Brain microvascular endothelial cell (primary cell): ENCODE measurements around the gene ZNF408.

ENCODE experiments used
- DNase-seq: peaks from one replicate; pipeline ENCODE4 v3.0.0-alpha.2; 2020
- H3K27ac ChIP-seq: fragments of 250-450 bp; sonication (Bioruptor Pico); 2 replicates; pipeline ENCODE4 v1.5.1; 2020; ENCODE audit warnings: mild to moderate bottlenecking, moderate library complexity
- H3K27me3 ChIP-seq: fragments of 250-450 bp; sonication (Bioruptor Pico); replicated peaks from 2 replicates; pipeline ENCODE4 v1.5.1; 2020; ENCODE audit warnings: mild to moderate bottlenecking
- H3K36me3 ChIP-seq: fragments of 250-450 bp; sonication (Bioruptor Pico); replicated peaks from 2 replicates; pipeline ENCODE4 v1.5.1; 2020; ENCODE audit warnings: mild to moderate bottlenecking
- H3K4me3 ChIP-seq: 2 replicates; pipeline ENCODE4 v1.5.1; 2011; ENCODE audit warnings: low read depth, mild to moderate bottlenecking, control low read depth, low read length, moderate library complexity
- in situ Hi-C: cut with HindIII; loops from 2 replicates; pipeline ENCODE4 v1.10.0; 2017; ENCODE audit warnings: low sequenced_read_pairs, low pct_ligation_motif_present
- TF ChIP-seq, protein P1 (sequence below): IDR thresholded peaks from 2 replicates; pipeline ENCODE4 v1.5.1; 2011; ENCODE audit warnings: low read depth, mild to moderate bottlenecking, moderate library complexity, low read length, control low read depth, inconsistent platforms; ENCODE audit errors: missing control alignments

ZNF408 gene

GRCh38 chr11:46690702-46691101 lies 10.1 kb upstream of the ZNF408 start:
- Histone ChIP-seq H3K36me3 (peaks cover 51% of the 10 kb centered on the region), H3K4me3 (no peak overlapping the region), H3K27me3 (no peaks in the 10 kb centered on the region), H3K27ac (no peak overlapping the region)
- in situ Hi-C loops, result no loop called here
- no peak for DNase-seq
- TF ChIP-seq, protein P1, sequence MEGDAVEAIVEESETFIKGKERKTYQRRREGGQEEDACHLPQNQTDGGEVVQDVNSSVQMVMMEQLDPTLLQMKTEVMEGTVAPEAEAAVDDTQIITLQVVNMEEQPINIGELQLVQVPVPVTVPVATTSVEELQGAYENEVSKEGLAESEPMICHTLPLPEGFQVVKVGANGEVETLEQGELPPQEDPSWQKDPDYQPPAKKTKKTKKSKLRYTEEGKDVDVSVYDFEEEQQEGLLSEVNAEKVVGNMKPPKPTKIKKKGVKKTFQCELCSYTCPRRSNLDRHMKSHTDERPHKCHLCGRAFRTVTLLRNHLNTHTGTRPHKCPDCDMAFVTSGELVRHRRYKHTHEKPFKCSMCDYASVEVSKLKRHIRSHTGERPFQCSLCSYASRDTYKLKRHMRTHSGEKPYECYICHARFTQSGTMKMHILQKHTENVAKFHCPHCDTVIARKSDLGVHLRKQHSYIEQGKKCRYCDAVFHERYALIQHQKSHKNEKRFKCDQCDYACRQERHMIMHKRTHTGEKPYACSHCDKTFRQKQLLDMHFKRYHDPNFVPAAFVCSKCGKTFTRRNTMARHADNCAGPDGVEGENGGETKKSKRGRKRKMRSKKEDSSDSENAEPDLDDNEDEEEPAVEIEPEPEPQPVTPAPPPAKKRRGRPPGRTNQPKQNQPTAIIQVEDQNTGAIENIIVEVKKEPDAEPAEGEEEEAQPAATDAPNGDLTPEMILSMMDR, result no peak

DNA sequence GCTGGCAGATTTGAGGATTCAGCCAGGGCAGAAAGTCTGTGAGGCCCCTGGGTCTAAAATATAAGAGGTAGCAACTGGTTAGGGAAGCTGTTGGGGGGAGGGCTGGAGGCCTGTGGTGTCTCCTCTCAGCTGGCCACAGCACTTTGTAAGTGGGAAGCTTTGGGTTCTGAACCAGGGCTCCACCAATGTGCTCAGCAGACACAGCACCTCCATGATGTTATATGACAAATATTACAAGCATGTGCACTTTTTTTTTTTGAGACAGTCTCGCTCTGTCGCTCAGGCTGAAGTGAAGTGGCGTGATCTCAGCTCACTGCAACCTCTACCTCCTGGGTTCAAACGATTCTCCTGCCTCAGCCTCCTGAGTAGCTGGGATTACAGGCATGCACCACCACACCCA lies 8.4 kb upstream of the ZNF408 start:
- TF ChIP-seq, protein P1, result no peak
- no peak overlapping the region for H3K4me3 ChIP-seq
- in situ Hi-C loops, result no loop called here
- no peak overlapping the region for H3K27ac ChIP-seq
- peaks cover 43% of the 10 kb centered on the region for H3K36me3 ChIP-seq
- H3K27me3 ChIP-seq, result no peaks in the 10 kb centered on the region
- no peak for DNase-seq

- no peak for DNase-seq
- Histone ChIP-seq H3K27ac (peak overlapping the region; percentile 17), H3K36me3 (peaks cover 35% of the 10 kb centered on the region), H3K27me3 (no peaks in the 10 kb centered on the region), H3K4me3 (no peak overlapping the region)
- in situ Hi-C loops, result no loop called here
- TF ChIP-seq, protein P1, result no peak
Measured at GRCh38 chr11:46693597-46694012, 7.2 kb upstream of the ZNF408 start.

GRCh38 chr11:46694072-46694471 lies 6.8 kb upstream of the ZNF408 start:
- in situ Hi-C loops, result no loop called here
- Histone ChIP-seq H3K36me3 (peaks cover 34% of the 10 kb centered on the region), H3K4me3 (no peak overlapping the region), H3K27ac (peak overlapping the region; percentile 17), H3K27me3 (no peaks in the 10 kb centered on the region)
- TF ChIP-seq, protein P1, result no peak
- no peak for DNase-seq

DNA sequence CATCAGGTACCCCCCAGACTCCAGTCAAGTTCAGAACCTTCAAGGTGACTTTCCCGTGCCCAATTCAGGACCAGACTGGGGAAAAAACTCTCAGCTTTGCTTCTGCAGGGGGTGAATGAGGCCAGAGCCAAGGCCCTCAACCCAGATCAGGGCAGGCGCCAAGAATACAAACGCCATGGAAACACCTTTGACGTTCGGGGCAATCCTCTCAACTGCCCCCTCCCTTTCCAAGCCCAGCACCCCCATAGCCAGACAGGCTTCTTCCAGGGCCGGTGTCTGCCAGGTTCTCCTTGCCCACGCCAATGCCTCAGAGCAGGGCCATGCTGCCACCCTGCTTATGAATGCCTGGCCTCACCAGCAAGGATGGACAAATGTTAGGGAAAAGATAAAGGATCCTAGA lies 6.2 kb upstream of the ZNF408 start:
- no peak for DNase-seq
- no peaks in the 10 kb centered on the region for H3K27me3 ChIP-seq
- no peak overlapping the region for H3K27ac ChIP-seq
- peaks cover 34% of the 10 kb centered on the region for H3K36me3 ChIP-seq
- in situ Hi-C loops, result no loop called here
- TF ChIP-seq, protein P1, result no peak
- H3K4me3 ChIP-seq, result no peak overlapping the region

DNA sequence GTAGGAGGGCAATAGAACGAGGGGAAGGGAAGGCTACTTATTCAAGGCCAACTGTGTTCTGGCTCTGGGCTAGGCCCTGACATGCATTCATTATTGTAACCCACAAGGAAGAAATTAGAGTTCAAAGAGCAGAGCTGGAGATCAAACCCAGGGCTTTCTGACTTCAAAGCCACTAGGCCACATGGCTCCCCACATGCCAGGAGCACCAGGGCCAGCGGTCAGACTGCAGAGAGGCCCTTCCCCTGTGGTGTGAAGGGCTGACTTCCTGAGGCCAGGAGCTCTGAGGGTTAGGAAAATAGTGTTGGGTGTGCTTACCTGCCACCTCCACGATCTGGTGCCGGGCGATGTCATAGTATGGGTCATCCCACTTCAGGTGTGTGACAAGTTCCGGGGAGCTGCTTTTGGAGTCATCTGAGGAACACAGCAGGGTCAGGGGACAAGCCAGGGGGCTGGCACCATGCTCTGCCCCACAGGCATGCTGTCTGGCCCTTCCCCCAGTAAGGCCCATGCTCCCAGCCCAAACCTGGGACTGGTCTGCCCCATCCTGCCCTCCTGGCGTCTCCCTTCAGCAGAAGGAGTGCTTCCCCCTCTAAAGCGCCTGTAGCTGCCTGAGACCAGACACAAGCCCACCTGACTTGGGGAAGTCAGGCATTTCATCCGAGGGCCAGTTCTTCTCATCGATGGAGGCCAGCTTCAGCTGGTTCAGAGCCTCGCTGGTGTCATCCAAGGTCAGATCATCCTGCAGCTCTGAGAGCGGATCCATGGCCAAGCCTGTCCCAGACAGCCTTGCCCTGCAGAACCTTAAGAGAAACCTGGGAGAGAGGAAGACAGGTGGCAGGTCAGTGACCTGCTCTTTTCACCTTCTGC lies 5.3 kb upstream of the ZNF408 start:
- Histone ChIP-seq H3K36me3 (peaks cover 34% of the 10 kb centered on the region), H3K27ac (no peak overlapping the region), H3K27me3 (no peaks in the 10 kb centered on the region), H3K4me3 (no peak overlapping the region)
- TF ChIP-seq, protein P1, result no peak
- in situ Hi-C loops, result no loop called here
- DNase-seq, result no peak
